Neutrophil (primary cell): Measurements from ENCODE around the gene MOB3C.
"Not testable (repeated sequence)": the region's sequence is repeated elsewhere in the genome, so short reads cannot be mapped to it uniquely, and the experiment has no call there.

Source experiments
- H3K27ac ChIP-seq: fragments of 200-600 bp; sonication (generic); 2 replicates; pipeline ENCODE4 v1.5.1; 2016; ENCODE audit warnings: mild to moderate bottlenecking, moderate library complexity
- H3K27me3 ChIP-seq: fragments of 200-600 bp; sonication (generic); 2 replicates; pipeline ENCODE4 v1.6.0; 2016; ENCODE audit warnings: mild to moderate bottlenecking
- H3K36me3 ChIP-seq: fragments of 200-600 bp; sonication (generic); 2 replicates; pipeline ENCODE4 v1.5.1; 2017
- H3K4me1 ChIP-seq, 2 experiments: fragments of 200-600 bp in 1 of 2; sonication (generic) in 1 of 2; 1 replicate in 1 of 2; 2 replicates in 1 of 2; pipeline versions ENCODE4 v1.5.1 to v1.6.1; 2013 to 2016; ENCODE audit warnings: low read depth in 1 of 2, low read length in 1 of 2, mild to moderate bottlenecking in 1 of 2, moderate library complexity in 1 of 2; ENCODE audit not compliant: control insufficient read depth in 1 of 2, insufficient read depth in 1 of 2
- H3K4me3 ChIP-seq, 2 experiments: fragments of 200-600 bp in 1 of 2; sonication (generic) in 1 of 2; 1 replicate in 1 of 2; 2 replicates in 1 of 2; pipeline ENCODE4 v1.5.1; 2013 to 2016; ENCODE audit warnings: low read depth in 1 of 2, low read length in 1 of 2, mild to moderate bottlenecking in 1 of 2, moderate library complexity in 1 of 2
- H3K9me3 ChIP-seq: fragments of 200-600 bp; sonication (generic); 2 replicates; pipeline ENCODE4 v1.5.1; 2016
- CTCF ChIP-seq: fragments of 200-600 bp; sonication (generic); IDR thresholded peaks from 2 replicates; pipeline ENCODE4 v1.5.1; 2016; ENCODE audit warnings: antibody characterized with exemption

The MOB3C gene

GRCh38 chr1:46656643-46657042 lies 40.0 kb upstream of the MOB3C start:
- Histone ChIP-seq H3K4me3 (no peak overlapping the region), H3K9me3 (no peaks in the 10 kb centered on the region), H3K27ac (no peak overlapping the region), H3K4me1 (no peaks in the 10 kb centered on the region), H3K27me3 (no peaks in the 10 kb centered on the region), H3K36me3 (peaks cover 36% of the 10 kb centered on the region)
- no peak for TF ChIP-seq CTCF

- H3K9me3 ChIP-seq, result no peaks in the 10 kb centered on the region
- no peak for TF ChIP-seq CTCF
- H3K27ac ChIP-seq, result no peak overlapping the region
- no peak overlapping the region for H3K4me3 ChIP-seq
- no peaks in the 10 kb centered on the region for H3K27me3 ChIP-seq
- no peaks in the 10 kb centered on the region for H3K4me1 ChIP-seq
- H3K36me3 ChIP-seq, result peaks cover 36% of the 10 kb centered on the region
Measured at GRCh38 chr1:46655848-46656247, 39.2 kb upstream of the MOB3C start.

GRCh38 chr1:46654698-46655097 lies 38.1 kb upstream of the MOB3C start:
- not testable (repeated sequence) for H3K27me3 ChIP-seq, H3K27ac ChIP-seq, H3K4me1 ChIP-seq, H3K4me3 ChIP-seq, H3K9me3 ChIP-seq
- H3K36me3 ChIP-seq, result peaks cover 33% of the 10 kb centered on the region

- no peak for TF ChIP-seq CTCF
- H3K27ac ChIP-seq, result no peak overlapping the region
- no peaks in the 10 kb centered on the region for H3K27me3 ChIP-seq
- H3K4me1 ChIP-seq, result no peaks in the 10 kb centered on the region
- H3K9me3 ChIP-seq, result no peaks in the 10 kb centered on the region
- no peak overlapping the region for H3K4me3 ChIP-seq
- peaks cover 27% of the 10 kb centered on the region for H3K36me3 ChIP-seq
Measured at GRCh38 chr1:46654012-46654411, 37.4 kb upstream of the MOB3C start.

- Histone ChIP-seq H3K4me1 (no peaks in the 10 kb centered on the region), H3K36me3 (peaks cover 23% of the 10 kb centered on the region), H3K9me3 (no peaks in the 10 kb centered on the region), H3K27ac (no peak overlapping the region), H3K27me3 (no peaks in the 10 kb centered on the region), H3K4me3 (no peak overlapping the region)
- no peak for TF ChIP-seq CTCF
Measured at GRCh38 chr1:46653405-46653958, 36.9 kb upstream of the MOB3C start.

GRCh38 chr1:46652321-46653100 lies 35.9 kb upstream of the MOB3C start:
- Histone ChIP-seq H3K4me3 (no peak overlapping the region), H3K4me1 (no peaks in the 10 kb centered on the region), H3K9me3 (no peaks in the 10 kb centered on the region), H3K27ac (no peak overlapping the region), H3K36me3 (peaks cover 14% of the 10 kb centered on the region), H3K27me3 (no peaks in the 10 kb centered on the region)
- no peak for TF ChIP-seq CTCF

GRCh38 chr1:46651152-46651551 lies 34.5 kb upstream of the MOB3C start:
- not testable (repeated sequence) for H3K27ac ChIP-seq, H3K4me3 ChIP-seq, H3K27me3 ChIP-seq, H3K9me3 ChIP-seq, H3K4me1 ChIP-seq
- H3K36me3 ChIP-seq, result peaks cover 13% of the 10 kb centered on the region
